ENCODE results near the gene TSC2.

Gene TSC2

GRCh38 chr16:2070576-2071453 is 23.0 kb downstream of the TSC2 start:
- no peak for DNase-seq (ENCODE audit: low read depth in 2 of 2)

- no peak for DNase-seq (ENCODE audit: low read depth in 2 of 2)
These were observed 23.8 kb downstream of the TSC2 start for GRCh38 chr16:2071454-2072202.

- no peak for DNase-seq (ENCODE audit: low read depth in 2 of 2)
These were observed 25.1 kb downstream of the TSC2 start for GRCh38 chr16:2072926-2073325.

- no peak for DNase-seq (ENCODE audit: low read depth in 2 of 2)
These were observed 26.3 kb downstream of the TSC2 start for GRCh38 chr16:2074071-2074470.

GRCh38 chr16:2075631-2076030 is 27.8 kb downstream of the TSC2 start:
- DNase-seq (ENCODE audit: low read depth in 2 of 2), result no peak

- DNase-seq (ENCODE audit: low read depth in 2 of 2), result no peak
These were observed 28.5 kb downstream of the TSC2 start for GRCh38 chr16:2076072-2076865.

- DNase-seq (ENCODE audit: low read depth in 2 of 2), result no peak
These were observed 29.2 kb downstream of the TSC2 start for GRCh38 chr16:2077016-2077415.

GRCh38 chr16:2077696-2078095 is 29.9 kb downstream of the TSC2 start:
- DNase-seq (ENCODE audit: low read depth in 2 of 2), result no peak

GRCh38 chr16:2078096-2078495 is 30.3 kb downstream of the TSC2 start:
- no peak for DNase-seq (ENCODE audit: low read depth in 2 of 2)

- no peak for DNase-seq (ENCODE audit: low read depth in 2 of 2)
These were observed 30.9 kb downstream of the TSC2 start for GRCh38 chr16:2078691-2079090.

GRCh38 chr16:2079311-2079800 is 31.6 kb downstream of the TSC2 start:
- DNase-seq (ENCODE audit: low read depth in 2 of 2), result no peak

- DNase-seq (ENCODE audit: low read depth in 2 of 2), result no peak
These were observed 32.2 kb downstream of the TSC2 start for GRCh38 chr16:2079991-2080390.

GRCh38 chr16:2081201-2082084 is 33.7 kb downstream of the TSC2 start:
- DNase-seq (ENCODE audit: low read depth in 2 of 2), result no peak

GRCh38 chr16:2082171-2082982 is 34.6 kb downstream of the TSC2 start:
- no peak for DNase-seq (ENCODE audit: low read depth in 2 of 2)

- no peak for DNase-seq (ENCODE audit: low read depth in 2 of 2)
These were observed 35.2 kb downstream of the TSC2 start for GRCh38 chr16:2082983-2083364.

- no peak for DNase-seq (ENCODE audit: low read depth in 2 of 2)
These were observed 35.6 kb downstream of the TSC2 start for GRCh38 chr16:2083409-2083808.

- DNase-seq (ENCODE audit: low read depth in 2 of 2), result no peak
These were observed 36.3 kb downstream of the TSC2 start for GRCh38 chr16:2083876-2084780.

- DNase-seq (ENCODE audit: low read depth in 2 of 2), result no peak
These were observed 37.3 kb downstream of the TSC2 start for GRCh38 chr16:2084895-2085625.
